Spleen (tissue), 7 donors: ENCODE data around the gene FBXO39.

Experiments used
- CTCF ChIP-seq, 11 experiments: fragments of 200-600 bp in 7 of 11; fragments of 450-650 bp in 4 of 11; sonication (generic) in 4 of 11; IDR thresholded peaks in 8 of 11; conservative IDR thresholded peaks in 3 of 11; 1 replicate in 7 of 11; 2 replicates in 4 of 11; pipeline versions ENCODE4 v1.4.0 to v1.8.0; 2016 to 2021; ENCODE audit warnings: antibody characterized with exemption in 11 of 11, inconsistent platforms in 4 of 11, mild to moderate bottlenecking in 1 of 11
- POLR2A ChIP-seq, 3 donors: fragments of 450-650 bp; IDR thresholded peaks; one replicate each; pipeline ENCODE4 v1.5.1; 2017; ENCODE audit warnings: antibody characterized with exemption in 3 of 3, mild to moderate bottlenecking in 1 of 3
- POLR2AphosphoS5 ChIP-seq, 3 donors: sonication (generic); formaldehyde crosslinking; IDR thresholded peaks; one replicate each; pipeline ENCODE4 v1.5.1; 2017; ENCODE audit warnings: antibody characterized with exemption in 3 of 3
- donor health status: DM: no; HTN: no; CAD: no; lungs with moderate emphysema.
- donor health status: DM: no; HTN: no; CAD: no.
- donor health status: DM: no; HTN: no; CAD: no.

GRCh38 chr17:6793748-6794493 is 17.9 kb downstream of the FBXO39 start:
- TF ChIP-seq CTCF (IDR thresholded peaks at IDR 0.05 in 8 of 11, conservative IDR thresholded peaks at IDR 0.05 in 3 of 11) (no peak), POLR2A (IDR thresholded peaks at IDR 0.05) (no peak), POLR2AphosphoS5 (IDR thresholded peaks at IDR 0.05) (no peak)
